Measurements from ENCODE around the gene SGTA. TPM values are rescaled to one million over a fixed set of nuclear protein-coding genes. Genes with fewer than 3 reads are reported as not detected.

SGTA gene
- total RNA-seq, 4 donors from 2014 or later: 43.4 to 86.8 (median 73.4) TPM

DNA sequence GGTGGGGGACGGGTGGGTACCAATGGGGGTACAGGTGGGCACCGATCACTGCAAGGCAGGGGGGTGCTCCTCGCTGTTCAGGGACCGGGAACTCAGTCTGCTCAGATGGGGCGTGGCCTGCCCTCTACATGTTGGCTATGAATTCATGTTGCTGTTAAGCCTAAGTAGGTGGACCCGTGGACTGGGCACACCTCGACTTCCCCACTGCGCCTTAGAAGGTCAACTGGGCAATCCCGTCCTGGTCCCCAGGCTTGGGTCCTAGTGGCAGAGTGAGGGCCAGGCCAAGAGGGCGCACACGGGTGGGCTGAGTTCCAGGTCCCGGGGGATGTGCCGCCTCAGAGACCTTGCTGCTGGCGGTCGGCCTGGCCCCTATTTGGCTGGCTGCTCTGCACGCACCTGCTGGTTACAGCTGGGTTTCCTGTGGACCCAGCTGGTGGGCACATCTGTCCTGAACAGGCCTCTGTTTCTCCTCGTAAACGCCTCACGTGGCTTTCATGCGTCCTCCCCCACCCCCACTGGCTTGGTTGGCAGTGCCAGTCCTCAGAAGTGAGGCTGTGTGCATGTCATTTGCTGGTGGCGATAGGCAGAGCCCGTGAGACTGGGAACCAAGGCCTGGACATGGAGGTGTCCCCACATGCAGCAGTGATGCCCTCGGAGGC, 23.0 kb upstream of the SGTA start:
- WGBS, 2 donors: 96 to 97% methylated on average over 12 to 21 of the region's 23 CpGs
- Histone ChIP-seq H3K4me3 (replicated peaks in 1 of 3) (no peak overlapping the region), H3K36me3 (peaks cover 30 to 45% of the 10 kb centered on the region in 2 donors), H3K27ac (no peak overlapping the region), H3K27me3 (no peaks in the 10 kb centered on the region), H3K4me1 (no peaks in the 10 kb centered on the region), H3K9me3 (no peaks in the 10 kb centered on the region)
- intact Hi-C loops (cut with DNase I): no loop called here
- TF ChIP-seq, protein P1, sequence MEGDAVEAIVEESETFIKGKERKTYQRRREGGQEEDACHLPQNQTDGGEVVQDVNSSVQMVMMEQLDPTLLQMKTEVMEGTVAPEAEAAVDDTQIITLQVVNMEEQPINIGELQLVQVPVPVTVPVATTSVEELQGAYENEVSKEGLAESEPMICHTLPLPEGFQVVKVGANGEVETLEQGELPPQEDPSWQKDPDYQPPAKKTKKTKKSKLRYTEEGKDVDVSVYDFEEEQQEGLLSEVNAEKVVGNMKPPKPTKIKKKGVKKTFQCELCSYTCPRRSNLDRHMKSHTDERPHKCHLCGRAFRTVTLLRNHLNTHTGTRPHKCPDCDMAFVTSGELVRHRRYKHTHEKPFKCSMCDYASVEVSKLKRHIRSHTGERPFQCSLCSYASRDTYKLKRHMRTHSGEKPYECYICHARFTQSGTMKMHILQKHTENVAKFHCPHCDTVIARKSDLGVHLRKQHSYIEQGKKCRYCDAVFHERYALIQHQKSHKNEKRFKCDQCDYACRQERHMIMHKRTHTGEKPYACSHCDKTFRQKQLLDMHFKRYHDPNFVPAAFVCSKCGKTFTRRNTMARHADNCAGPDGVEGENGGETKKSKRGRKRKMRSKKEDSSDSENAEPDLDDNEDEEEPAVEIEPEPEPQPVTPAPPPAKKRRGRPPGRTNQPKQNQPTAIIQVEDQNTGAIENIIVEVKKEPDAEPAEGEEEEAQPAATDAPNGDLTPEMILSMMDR (IDR thresholded peaks at IDR 0.05): no peak
- TF ChIP-seq POLR2A (IDR thresholded peaks at IDR 0.05): no peak
- DNase-seq: no peak

DNA sequence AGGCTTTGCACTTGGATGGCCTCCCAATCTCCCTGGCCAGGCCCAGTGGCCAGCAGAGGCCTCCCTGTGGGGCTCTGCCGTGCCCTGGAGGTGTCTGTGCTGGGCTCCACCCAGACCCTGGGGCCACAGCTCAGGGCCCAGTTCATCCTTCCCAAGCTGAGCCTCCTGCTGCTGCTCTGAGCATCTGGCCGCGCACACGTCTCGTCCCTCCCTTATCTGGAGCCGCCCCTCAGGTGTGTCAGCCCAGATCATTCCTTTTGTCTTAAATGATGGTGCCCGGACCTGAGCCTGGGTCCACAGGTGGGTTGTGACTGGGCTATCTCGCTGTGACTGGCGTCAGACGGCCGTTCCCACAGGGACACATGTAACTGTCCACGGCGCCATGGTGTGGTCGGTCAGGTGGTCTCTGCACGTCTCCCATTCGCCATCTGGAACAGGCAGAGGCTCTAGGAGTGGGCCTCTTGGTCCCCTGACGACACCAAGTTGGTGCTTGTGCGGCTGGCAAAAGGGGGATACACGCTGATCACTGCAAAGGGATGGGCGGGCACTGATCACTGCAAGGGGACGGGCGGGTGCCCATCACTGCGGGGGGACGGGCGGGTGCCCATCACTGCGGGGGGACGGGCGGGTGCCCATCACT, 22.3 kb upstream of the SGTA start:
- H3K9me3 ChIP-seq: no peaks in the 10 kb centered on the region
- no peak for TF ChIP-seq POLR2A (IDR thresholded peaks at IDR 0.05)
- TF ChIP-seq, protein P1 (IDR thresholded peaks at IDR 0.05): no peak
- no peak overlapping the region for H3K4me3 ChIP-seq (replicated peaks in 1 of 3)
- H3K4me1 ChIP-seq: no peaks in the 10 kb centered on the region
- intact Hi-C loops (cut with DNase I): no loop called here
- WGBS, 2 donors: 96 to 99% methylated on average over 12 to 16 of the region's 28 CpGs
- H3K36me3 ChIP-seq: peaks cover 37 to 49% of the 10 kb centered on the region in 2 donors
- H3K27me3 ChIP-seq: no peaks in the 10 kb centered on the region
- DNase-seq: no peak
- H3K27ac ChIP-seq: no peak overlapping the region

DNA sequence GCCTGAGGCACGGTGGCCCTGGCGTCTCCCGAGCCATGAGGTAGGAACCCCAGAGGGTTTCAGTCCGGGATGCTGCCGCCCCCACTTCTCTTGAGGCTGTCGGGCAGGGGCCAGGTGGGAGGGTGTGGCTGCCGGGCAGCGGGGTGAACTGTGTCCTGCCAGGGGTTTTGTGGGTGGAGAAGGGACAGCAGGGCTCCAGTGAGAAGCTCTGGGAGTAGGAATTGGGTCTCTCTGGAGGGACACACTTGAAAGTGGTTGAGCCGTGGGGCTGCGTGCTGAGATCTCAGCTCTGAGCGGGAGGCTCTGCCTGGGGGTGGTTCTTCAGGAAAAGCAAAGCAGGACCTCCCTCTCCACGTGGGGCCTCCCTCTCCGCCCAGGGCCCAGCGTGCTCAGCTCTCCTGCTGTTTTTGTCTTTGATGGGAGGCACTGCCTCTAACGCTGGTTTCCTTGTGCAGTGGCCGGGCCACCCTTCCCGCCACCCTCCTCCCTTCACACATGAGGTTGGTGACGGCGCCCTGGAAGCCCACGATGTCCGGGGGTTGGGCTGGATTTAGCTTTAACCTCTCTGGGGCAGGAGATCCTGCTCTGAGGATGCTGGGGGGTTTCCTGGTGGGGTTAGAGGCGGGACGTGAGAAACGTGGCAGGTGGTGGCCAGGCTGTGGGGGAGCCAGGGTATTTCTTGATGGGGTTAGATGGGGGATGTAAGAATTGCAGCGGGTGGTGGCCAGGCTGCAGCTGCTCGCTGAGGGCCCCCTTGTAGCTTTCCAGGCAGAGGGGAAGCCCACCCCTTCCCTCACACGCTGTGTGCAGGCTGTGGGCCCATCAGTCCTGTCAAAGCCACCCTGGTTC, 21.3 kb upstream of the SGTA start:
- WGBS, 2 donors: 88 to 89% methylated on average over 21 to 27 of the region's 27 CpGs
- no peaks in the 10 kb centered on the region for H3K27me3 ChIP-seq
- H3K36me3 ChIP-seq: peaks cover 30 to 40% of the 10 kb centered on the region in 2 donors
- H3K4me1 ChIP-seq: no peaks in the 10 kb centered on the region
- DNase-seq: no peak
- H3K27ac ChIP-seq: no peak overlapping the region
- intact Hi-C loops (cut with DNase I): no loop called here
- H3K4me3 ChIP-seq (replicated peaks in 1 of 3): no peak overlapping the region
- H3K9me3 ChIP-seq: no peaks in the 10 kb centered on the region
- no peak for TF ChIP-seq POLR2A (IDR thresholded peaks at IDR 0.05)
- TF ChIP-seq, protein P1 (IDR thresholded peaks at IDR 0.05): no peak

DNA sequence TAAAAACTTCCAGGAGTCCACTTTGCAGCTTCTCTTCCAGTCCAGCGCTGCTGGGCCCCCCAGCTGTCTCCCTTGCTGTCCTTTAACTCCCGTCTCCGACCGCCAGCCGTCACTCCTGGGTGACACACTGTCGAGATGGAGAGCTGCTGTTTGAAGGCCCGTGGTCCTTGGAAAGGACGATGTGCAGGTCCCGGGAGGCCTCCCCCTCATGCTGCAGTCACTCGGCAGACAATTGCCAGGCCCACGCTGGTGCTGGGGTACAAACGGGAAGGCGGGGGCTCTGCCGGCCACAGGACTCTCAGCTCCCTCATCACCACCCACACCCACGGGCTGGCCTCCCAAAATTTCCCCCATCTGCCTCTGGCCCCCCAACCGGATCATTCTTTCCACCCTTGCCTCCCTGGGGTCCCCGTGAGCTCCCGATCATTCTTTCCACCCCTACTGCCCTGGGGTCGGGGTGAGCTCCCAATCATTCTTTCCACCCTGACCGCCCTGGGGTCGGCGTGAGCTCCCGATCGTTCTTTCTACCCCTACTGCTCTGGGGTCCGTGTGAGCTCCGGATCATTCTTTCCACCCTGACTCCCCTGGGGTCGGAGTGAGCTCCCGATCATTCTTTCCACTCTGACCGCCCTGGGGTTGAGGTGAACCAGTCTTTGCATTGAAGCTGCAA, 20.5 kb upstream of the SGTA start:
- H3K4me1 ChIP-seq: no peaks in the 10 kb centered on the region
- 90 to 95% methylated on average over 29 of the region's 29 CpGs for WGBS, 2 donors
- TF ChIP-seq POLR2A (IDR thresholded peaks at IDR 0.05): no peak
- TF ChIP-seq, protein P1 (IDR thresholded peaks at IDR 0.05): no peak
- DNase-seq: no peak
- no peaks in the 10 kb centered on the region for H3K27me3 ChIP-seq
- H3K9me3 ChIP-seq: no peaks in the 10 kb centered on the region
- H3K27ac ChIP-seq: no peak overlapping the region
- no peak overlapping the region for H3K4me3 ChIP-seq (replicated peaks in 1 of 3)
- H3K36me3 ChIP-seq: peaks cover 24 to 35% of the 10 kb centered on the region in 2 donors
- intact Hi-C loops (cut with DNase I): no loop called here

Measured in thyroid gland (tissue), 4 donors.